ENCODE data around the gene VPS35. TPM values are rescaled to one million over a fixed set of nuclear protein-coding genes. Genes with fewer than 3 reads are reported as not detected.
"Not testable (repeated sequence)": the region's sequence is repeated elsewhere in the genome, so short reads cannot be mapped to it uniquely, and the experiment has no call there.

The VPS35 gene
- total RNA-seq, 1 donor from 2014 or later: 116 TPM

GRCh38 chr16:46627746-46628145 lies 61.2 kb downstream of the VPS35 start:
- H3K27me3 ChIP-seq (ENCODE audit: control insufficient read depth, insufficient read depth, low read length): no peaks in the 10 kb centered on the region
- H3K4me3 ChIP-seq (ENCODE audit: low read depth, low read length): no peak overlapping the region
- no peaks in the 10 kb centered on the region for H3K36me3 ChIP-seq (ENCODE audit: control insufficient read depth, insufficient read depth, low read length)
- DNase-seq (ENCODE audit: low read depth): no peak
- no peak for TF ChIP-seq CTCF (IDR thresholded peaks at IDR 0.05; ENCODE audit: insufficient read depth, low read length, severe bottlenecking)
- no peak for FAIRE-seq

GRCh38 chr16:46626681-46627080 lies 62.3 kb downstream of the VPS35 start:
- not testable (repeated sequence) for FAIRE-seq; H3K4me3 ChIP-seq (ENCODE audit: low read depth, low read length); H3K36me3 ChIP-seq (ENCODE audit: control insufficient read depth, insufficient read depth, low read length); DNase-seq (ENCODE audit: low read depth); H3K27me3 ChIP-seq (ENCODE audit: control insufficient read depth, insufficient read depth, low read length)

GRCh38 chr16:46624862-46625261 lies 64.1 kb downstream of the VPS35 start:
- H3K27me3 ChIP-seq (ENCODE audit: control insufficient read depth, insufficient read depth, low read length); H3K36me3 ChIP-seq (ENCODE audit: control insufficient read depth, insufficient read depth, low read length); FAIRE-seq; DNase-seq (ENCODE audit: low read depth); H3K4me3 ChIP-seq (ENCODE audit: low read depth, low read length): not testable (repeated sequence)

- not testable (repeated sequence) for FAIRE-seq; H3K27me3 ChIP-seq (ENCODE audit: control insufficient read depth, insufficient read depth, low read length); DNase-seq (ENCODE audit: low read depth); H3K36me3 ChIP-seq (ENCODE audit: control insufficient read depth, insufficient read depth, low read length); H3K4me3 ChIP-seq (ENCODE audit: low read depth, low read length)
Measured at GRCh38 chr16:46623707-46624106, 65.3 kb downstream of the VPS35 start.

- H3K36me3 ChIP-seq (ENCODE audit: control insufficient read depth, insufficient read depth, low read length); H3K27me3 ChIP-seq (ENCODE audit: control insufficient read depth, insufficient read depth, low read length); FAIRE-seq; DNase-seq (ENCODE audit: low read depth); H3K4me3 ChIP-seq (ENCODE audit: low read depth, low read length): not testable (repeated sequence)
Measured at GRCh38 chr16:46623246-46623645, 65.7 kb downstream of the VPS35 start.

- DNase-seq (ENCODE audit: low read depth) (no peak), FAIRE-seq (no peak)
- Histone ChIP-seq H3K4me3 (ENCODE audit: low read depth, low read length) (no peak overlapping the region), H3K36me3 (ENCODE audit: control insufficient read depth, insufficient read depth, low read length) (no peaks in the 10 kb centered on the region), H3K27me3 (ENCODE audit: control insufficient read depth, insufficient read depth, low read length) (no peaks in the 10 kb centered on the region)
- TF ChIP-seq CTCF (IDR thresholded peaks at IDR 0.05; ENCODE audit: insufficient read depth, low read length, severe bottlenecking): no peak
Measured at GRCh38 chr16:46621934-46622676, 66.9 kb downstream of the VPS35 start.

- no peak for FAIRE-seq
- Histone ChIP-seq H3K36me3 (ENCODE audit: control insufficient read depth, insufficient read depth, low read length) (no peaks in the 10 kb centered on the region), H3K4me3 (ENCODE audit: low read depth, low read length) (peak within 1 kb of the TSS; percentile 60), H3K27me3 (ENCODE audit: control insufficient read depth, insufficient read depth, low read length) (no peaks in the 10 kb centered on the region)
- DNase-seq (ENCODE audit: low read depth): peak; percentile 74
- no peak for TF ChIP-seq CTCF (IDR thresholded peaks at IDR 0.05; ENCODE audit: insufficient read depth, low read length, severe bottlenecking)
Measured at GRCh38 chr16:46621006-46621933, 67.7 kb downstream of the VPS35 start, which contains the start of gene SHCBP1. Gene SHCBP1, minus strand, starts transcription at chr16:46621379. Its CDS starts 20 bp downstream, at chr16:46621359.
